NCI-H1092 (cell line): ENCODE measurements around the gene TNNI3K.

Source experiments
- DNase-seq: peaks from one replicate; lab custom pipeline; 2025; lab: John Stamatoyannopoulos, UW

TNNI3K gene

DNA sequence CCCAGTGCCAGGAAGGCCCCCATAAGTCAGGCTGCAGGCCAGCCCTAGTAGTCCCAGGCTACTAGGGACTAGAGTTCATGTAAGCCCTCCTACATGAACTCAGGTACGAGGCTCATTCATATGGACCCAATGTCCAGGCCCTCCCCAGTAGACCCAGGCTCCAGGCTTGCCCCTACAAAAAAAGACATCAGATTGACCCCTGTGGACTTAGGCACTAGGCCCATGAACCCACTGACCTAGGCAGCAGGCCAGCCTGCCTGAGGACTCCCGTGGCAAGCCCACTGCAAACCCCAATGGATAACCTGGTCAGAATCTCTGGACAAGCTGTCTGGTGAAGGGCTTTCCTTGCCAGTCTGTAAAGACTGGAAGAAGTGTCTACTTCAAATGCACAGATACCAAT is 51.2 kb downstream of the TNNI3K start:
- DNase-seq: no peak

GRCh38 chr1:74314438-74314837 is 79.3 kb downstream of the TNNI3K start:
- DNase-seq: no peak

GRCh38 chr1:74316302-74316701 is 81.1 kb downstream of the TNNI3K start:
- no peak for DNase-seq

- DNase-seq: no peak
Observed at GRCh38 chr1:74317663-74318062, 82.5 kb downstream of the TNNI3K start.

DNA sequence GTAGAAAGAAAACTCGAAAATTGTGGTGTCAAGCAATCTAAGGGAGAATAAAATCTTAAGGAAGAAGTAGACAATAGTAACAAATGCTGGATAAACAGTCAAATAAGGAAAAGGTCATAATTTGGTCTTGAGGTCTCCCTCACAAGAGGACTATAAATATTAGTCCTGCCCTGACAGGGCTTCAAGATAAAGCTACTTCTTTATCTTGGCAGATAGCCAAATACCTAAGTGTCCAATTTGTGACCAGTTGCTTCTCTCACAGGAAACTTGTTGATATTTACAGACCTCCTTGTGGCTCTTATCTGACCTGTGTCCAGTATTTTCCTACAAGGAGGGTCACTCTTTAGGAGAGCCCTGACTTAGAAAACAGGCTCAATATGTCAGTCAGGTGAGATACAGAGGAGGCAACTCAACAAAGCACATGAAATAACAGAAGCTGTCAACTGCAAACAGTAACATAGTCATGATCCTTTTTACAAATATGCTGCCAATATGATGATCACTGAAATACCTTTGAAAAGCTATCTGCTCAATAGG is 88.8 kb downstream of the TNNI3K start:
- DNase-seq: no peak

DNA sequence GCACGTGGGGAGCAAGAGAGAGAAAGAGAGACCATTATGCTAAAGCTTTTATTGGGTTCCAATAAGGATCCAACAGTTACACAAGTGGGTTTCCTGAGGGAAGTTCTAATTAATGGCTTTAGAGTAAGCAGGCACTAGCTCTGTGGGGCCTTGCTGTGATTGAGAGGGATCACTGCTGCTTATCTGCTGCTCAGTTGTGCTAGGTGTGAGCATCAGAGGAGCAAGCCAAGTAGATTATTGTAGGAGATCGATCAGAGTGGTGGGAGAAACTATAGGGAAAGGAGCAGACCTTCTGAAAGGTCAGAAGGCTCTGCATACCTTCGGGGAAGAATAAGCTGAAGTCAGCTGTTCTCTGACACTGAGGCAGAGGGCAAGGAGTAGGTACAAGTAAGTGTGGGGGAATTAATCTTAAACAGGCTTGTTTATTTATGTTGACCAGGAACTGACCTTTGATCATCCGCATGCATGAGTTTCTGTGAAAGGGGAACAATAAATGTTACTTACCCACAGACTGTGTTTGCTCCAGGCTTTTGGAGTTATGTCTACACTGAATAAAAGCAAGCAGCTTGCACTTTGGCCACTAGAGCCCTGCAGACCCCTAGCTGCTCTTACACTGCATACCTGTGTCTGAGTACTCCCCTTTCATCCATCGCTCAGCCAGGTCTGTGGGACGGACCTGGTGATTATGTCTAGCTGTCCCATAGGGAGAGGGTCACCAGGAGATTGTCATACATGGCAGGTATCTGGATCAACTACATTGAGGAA is 89.7 kb downstream of the TNNI3K start:
- DNase-seq: no peak

GRCh38 chr1:74328851-74329250 is 93.7 kb downstream of the TNNI3K start:
- no peak for DNase-seq

- DNase-seq: no peak
Observed at GRCh38 chr1:74333244-74333643, 98.1 kb downstream of the TNNI3K start.

DNA sequence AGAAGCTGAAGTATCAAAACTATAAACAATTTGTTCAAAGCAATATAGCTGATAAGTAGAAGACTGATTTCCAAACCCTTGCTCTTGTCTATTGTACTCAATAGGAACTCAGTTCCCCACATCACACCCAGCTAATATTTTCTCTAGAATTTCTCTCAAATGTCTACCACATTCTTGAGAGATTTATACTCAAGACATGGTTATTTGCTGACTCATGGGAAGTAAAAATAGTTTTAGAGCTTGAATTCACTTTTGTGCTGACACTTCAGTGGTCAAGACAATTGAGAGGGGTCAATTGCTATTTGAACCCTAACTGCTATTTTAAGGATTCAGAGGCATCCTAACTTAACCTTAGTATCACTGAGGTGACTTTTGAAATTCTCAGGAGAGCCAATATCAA is 99.0 kb downstream of the TNNI3K start:
- DNase-seq: no peak

DNA sequence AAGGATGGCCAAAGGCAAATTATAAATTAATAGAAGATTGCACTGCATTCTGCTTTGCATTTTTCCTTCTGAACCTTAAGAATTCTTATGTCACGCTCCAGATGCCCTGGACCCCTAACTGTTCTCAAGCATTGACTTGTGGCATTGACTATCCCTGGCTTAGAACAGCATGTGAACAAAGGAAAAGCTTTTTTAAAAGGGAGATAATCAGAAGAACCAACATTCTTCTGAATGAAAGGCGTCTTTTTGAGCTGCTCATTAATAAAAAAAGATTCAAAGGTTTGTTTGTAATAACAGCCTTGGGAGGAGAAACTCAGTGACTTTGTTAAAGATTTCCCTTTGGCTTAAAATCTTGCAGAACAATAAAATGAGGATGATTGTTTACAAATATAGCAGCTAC is 105.5 kb downstream of the TNNI3K start:
- no peak for DNase-seq

- DNase-seq: no peak
Observed at GRCh38 chr1:74341702-74342339, 106.6 kb downstream of the TNNI3K start.

DNA sequence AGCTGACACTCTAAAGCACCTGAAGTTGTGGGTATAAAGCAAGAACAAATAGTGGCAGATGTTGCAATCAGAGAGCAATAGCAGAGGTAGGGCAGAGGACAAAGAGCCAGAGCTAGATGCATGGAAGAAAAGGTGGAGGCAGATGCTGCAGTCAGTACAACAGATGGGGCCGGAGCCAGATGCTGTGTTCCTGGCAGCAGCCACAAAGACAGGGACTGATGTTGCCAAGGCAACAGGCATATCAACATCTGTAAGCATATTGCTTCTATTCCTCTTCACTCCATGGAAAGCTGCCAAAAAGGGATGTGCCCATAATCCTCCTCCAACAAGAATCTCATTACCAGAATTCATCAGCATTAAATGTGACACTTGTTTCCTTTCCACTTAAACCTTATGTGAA is 108.0 kb downstream of the TNNI3K start:
- peak; percentile 86 for DNase-seq

GRCh38 chr1:74344387-74344786 is 109.2 kb downstream of the TNNI3K start:
- no peak for DNase-seq

- no peak for DNase-seq
Observed at GRCh38 chr1:74356493-74356892, 121.3 kb downstream of the TNNI3K start.

DNA sequence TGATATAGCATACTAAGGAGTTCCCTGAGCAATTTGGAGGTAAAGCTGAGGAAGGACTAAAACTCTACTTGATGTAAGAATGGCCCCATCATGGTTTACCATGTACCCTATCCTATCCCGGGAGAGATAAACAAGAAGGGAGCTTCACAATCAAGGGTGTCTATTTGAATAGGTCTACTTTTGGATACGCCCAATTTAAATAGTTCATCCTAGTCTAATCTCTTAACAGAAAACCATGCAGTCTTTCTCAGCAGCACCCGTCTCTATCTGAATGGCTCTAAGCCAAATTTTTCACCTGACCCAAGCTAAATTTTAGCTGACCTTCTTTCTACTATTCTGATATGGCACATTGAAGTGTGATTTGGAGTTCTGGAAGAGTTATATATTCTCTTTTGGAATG is 122.0 kb downstream of the TNNI3K start:
- DNase-seq: no peak

GRCh38 chr1:74357756-74358155 is 122.6 kb downstream of the TNNI3K start:
- no peak for DNase-seq

GRCh38 chr1:74362691-74363090 is 127.5 kb downstream of the TNNI3K start:
- DNase-seq: no peak

DNA sequence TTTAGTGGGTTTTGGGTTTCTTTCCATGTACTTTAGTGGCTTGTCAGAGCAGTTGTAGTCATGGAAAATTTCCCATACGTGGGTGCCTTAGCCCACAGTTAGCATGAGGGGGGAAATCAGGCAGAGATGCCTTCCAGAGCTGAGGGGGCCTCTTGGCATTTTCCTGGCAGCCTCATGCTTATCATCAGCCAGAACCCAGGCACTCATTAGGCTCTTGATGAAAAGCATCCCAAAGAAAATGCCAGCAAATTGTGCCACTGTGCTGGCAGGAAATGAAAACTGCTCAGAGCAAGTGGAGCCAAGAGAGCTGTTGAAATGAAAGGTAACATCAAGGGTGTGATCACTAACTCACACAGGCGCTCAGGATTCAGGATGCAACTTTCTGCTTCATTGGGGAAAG is 128.0 kb downstream of the TNNI3K start:
- no peak for DNase-seq

- DNase-seq: no peak
Observed at GRCh38 chr1:74367175-74367813, 132.1 kb downstream of the TNNI3K start.

DNA sequence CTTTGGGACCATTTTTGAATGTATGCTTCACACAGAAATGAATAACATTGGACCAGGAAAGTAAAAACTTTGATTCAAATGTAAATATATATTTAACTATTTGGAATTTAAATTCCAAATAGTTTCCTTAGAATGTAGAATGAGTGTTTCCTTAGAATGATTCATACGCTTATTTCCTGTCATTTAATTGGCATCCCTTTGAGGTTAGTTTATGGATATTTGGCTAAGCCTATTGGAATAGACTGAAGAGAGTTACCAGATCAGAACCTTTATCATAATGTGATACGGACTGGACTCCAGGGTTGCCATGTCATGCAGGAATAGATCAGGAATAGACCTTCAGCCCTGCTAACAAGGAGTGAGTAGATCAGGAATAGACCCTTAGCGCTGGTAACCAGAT is 133.1 kb downstream of the TNNI3K start:
- DNase-seq: no peak

DNA sequence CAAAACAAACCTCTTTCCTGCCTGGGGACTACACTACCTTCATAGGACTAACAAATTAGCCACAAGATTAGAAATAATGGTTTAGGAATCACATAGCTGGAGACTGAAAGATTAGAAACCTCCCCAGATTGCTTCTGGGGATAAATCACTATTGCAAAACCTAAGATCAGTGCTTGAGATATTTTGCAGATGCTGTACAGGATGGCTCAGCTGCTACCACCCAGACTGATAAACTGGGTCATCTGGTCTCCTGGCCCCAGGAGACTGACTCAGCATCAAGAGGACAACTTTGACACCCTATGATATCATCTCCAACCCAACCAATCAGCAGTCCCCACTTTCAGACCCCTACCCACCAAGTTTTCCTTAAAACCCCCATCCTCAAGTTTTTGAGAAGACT is 140.2 kb downstream of the TNNI3K start:
- DNase-seq: no peak

GRCh38 chr1:74380252-74380651 is 145.1 kb downstream of the TNNI3K start:
- DNase-seq: no peak

- no peak for DNase-seq
Observed at GRCh38 chr1:74388855-74389254, 153.7 kb downstream of the TNNI3K start.
